IMR-90 (cell line): ENCODE measurements around the gene PALM. TPM values are rescaled to one million over a fixed set of nuclear protein-coding genes. Genes with fewer than 3 reads are reported as not detected.

Experiments
- ATAC-seq: fragments of 200-7000 bp; cut with Tn5 transposase; 2 replicates; pipeline ENCODE4 v1.9.1; 2020; ENCODE audit warnings: low read depth, mild to moderate bottlenecking, moderate library complexity
- BruUV-seq: library from RNA; stranded (reverse); fragments of 400-500 nt; replicated peaks from 2 replicates; lab custom pipeline; 2021; lab: Mats Ljungman, UMichigan
- CTCF ChIA-PET: fragments of 300-600 bp; formaldehyde crosslinking; extraction: SDS; loops from one replicate; lab custom pipeline; 2021; ENCODE audit warnings: antibody characterized with exemption; lab: Yijun Ruan, JAX
- POLR2A ChIA-PET: fragments of 300-600 bp; sonication (Branson Sonifier 250); formaldehyde crosslinking; loops from one replicate; lab custom pipeline; 2022; ENCODE audit warnings: antibody characterized with exemption; ENCODE audit not compliant: unreplicated experiment; lab: Charles Lee
- DNase-seq: peaks from one replicate; pipeline ENCODE4 v3.0.0; 2013
- H2AFZ ChIP-seq: replicated peaks from 2 replicates; pipeline ENCODE3; 2013; ENCODE audit warnings: low read length, mild to moderate bottlenecking; ENCODE audit not compliant: poor library complexity
- H2AK5ac ChIP-seq: 2 replicates; pipeline ENCODE4 v1.6.1; 2013; ENCODE audit warnings: low read depth, low read length, inconsistent platforms
- H2AK9ac ChIP-seq: replicated peaks from 2 replicates; pipeline ENCODE3; 2013; ENCODE audit warnings: mild to moderate bottlenecking, low read depth, low read length, moderate library complexity; ENCODE audit not compliant: poor library complexity
- H2BK120ac ChIP-seq: 2 replicates; pipeline ENCODE4 v1.6.1; 2013; ENCODE audit warnings: low read depth, low read length, inconsistent platforms
- H2BK15ac ChIP-seq: 3 replicates; pipeline ENCODE4 v1.6.1; 2013; ENCODE audit warnings: low read depth, low read length, inconsistent platforms
- H2BK20ac ChIP-seq: 2 replicates; pipeline ENCODE4 v1.6.1; 2013; ENCODE audit warnings: low read depth, mild to moderate bottlenecking, inconsistent platforms, low read length, moderate library complexity
- H2BK5ac ChIP-seq: 2 replicates; pipeline ENCODE4 v1.6.1; 2013; ENCODE audit warnings: mild to moderate bottlenecking, low read depth, low read length, inconsistent platforms; ENCODE audit not compliant: poor library complexity, severe bottlenecking
- H3K14ac ChIP-seq: replicated peaks from 2 replicates; pipeline ENCODE4 v1.6.1; 2013; ENCODE audit warnings: low read depth, low read length, inconsistent platforms
- H3K18ac ChIP-seq: 2 replicates; pipeline ENCODE4 v1.6.1; 2013; ENCODE audit warnings: low read depth, low read length, control low read depth
- H3K23ac ChIP-seq: 2 replicates; pipeline ENCODE4 v1.6.1; 2013; ENCODE audit warnings: low read depth, low read length, inconsistent platforms
- H3K27ac ChIP-seq: 2 replicates; pipeline ENCODE4 v1.5.1; 2013; ENCODE audit warnings: mild to moderate bottlenecking, control low read depth, low read length; ENCODE audit not compliant: insufficient read depth
- H3K27me3 ChIP-seq: 2 replicates; pipeline ENCODE4 v1.6.1; 2013; ENCODE audit warnings: low read length; ENCODE audit not compliant: control insufficient read depth, insufficient read depth
- H3K36me3 ChIP-seq: 2 replicates; pipeline ENCODE4 v1.6.1; 2013; ENCODE audit warnings: low read length, mixed read lengths; ENCODE audit not compliant: control insufficient read depth, insufficient read depth
- H3K4ac ChIP-seq: 2 replicates; pipeline ENCODE4 v1.6.1; 2013; ENCODE audit warnings: low read depth, low read length, inconsistent platforms
- H3K4me1 ChIP-seq: 2 replicates; pipeline ENCODE4 v1.6.1; 2013; ENCODE audit warnings: low read length, mixed read lengths; ENCODE audit not compliant: control insufficient read depth, insufficient read depth
- H3K4me2 ChIP-seq: 2 replicates; pipeline ENCODE4 v1.6.1; 2013; ENCODE audit warnings: low read depth, mild to moderate bottlenecking, control low read depth, low read length, moderate library complexity
- H3K4me3 ChIP-seq: 2 replicates; pipeline ENCODE4 v1.5.1; 2013; ENCODE audit warnings: low read depth, mild to moderate bottlenecking, control low read depth, low read length, moderate library complexity; ENCODE audit not compliant: insufficient read depth
- H3K56ac ChIP-seq: 2 replicates; pipeline ENCODE4 v1.6.1; 2013; ENCODE audit warnings: low read length, inconsistent platforms; ENCODE audit not compliant: insufficient read depth; ENCODE audit errors: extremely low read depth
- H3K79me1 ChIP-seq, 2 experiments: 2 replicates each; pipeline ENCODE4 v1.6.1; 2013; ENCODE audit warnings: low read length in 2 of 2, inconsistent platforms in 1 of 2, low read depth in 1 of 2
- H3K9ac ChIP-seq: 2 replicates; pipeline ENCODE4 v1.6.1; 2013; ENCODE audit warnings: low read depth, low read length, control low read depth
- H3K9me1 ChIP-seq: 2 replicates; pipeline ENCODE4 v1.6.1; 2013; ENCODE audit warnings: low read length, inconsistent platforms; ENCODE audit not compliant: insufficient read depth
- H3K9me3 ChIP-seq: 2 replicates; pipeline ENCODE4 v1.6.1; 2013; ENCODE audit warnings: low read length; ENCODE audit not compliant: control insufficient read depth, insufficient read depth
- H4K20me1 ChIP-seq: 2 replicates; pipeline ENCODE4 v1.6.1; 2013; ENCODE audit warnings: low read length, inconsistent platforms; ENCODE audit not compliant: insufficient read depth
- H4K5ac ChIP-seq: 2 replicates; pipeline ENCODE4 v1.6.1; 2013; ENCODE audit warnings: mild to moderate bottlenecking, low read depth, low read length, control low read depth
- H4K8ac ChIP-seq, 2 experiments: 2 replicates each; pipeline ENCODE4 v1.6.1; 2013; ENCODE audit warnings: low read depth in 2 of 2, low read length in 2 of 2, control low read depth in 1 of 2, inconsistent platforms in 1 of 2
- H4K91ac ChIP-seq: 2 replicates; pipeline ENCODE4 v1.6.1; 2013; ENCODE audit warnings: low read depth, low read length, inconsistent platforms; ENCODE audit not compliant: insufficient read depth
- BHLHE40 ChIP-seq: fragments of 150-350 bp; IDR thresholded peaks from 2 replicates; pipeline ENCODE4 v1.6.1; 2016; ENCODE audit warnings: mild to moderate bottlenecking, low read depth, low read length
- CEBPB ChIP-seq: IDR thresholded peaks from 2 replicates; pipeline ENCODE4 v1.6.1; 2012; ENCODE audit warnings: low read depth, low read length, improper control_type of control experiment
- CHD1 ChIP-seq: IDR thresholded peaks from 2 replicates; pipeline ENCODE4 v1.6.1; 2012; ENCODE audit warnings: low read depth, low read length, improper control_type of control experiment
- CTCF ChIP-seq: conservative IDR thresholded peaks from 2 replicates; pipeline ENCODE4 v1.5.1; 2012; ENCODE audit warnings: mild to moderate bottlenecking, low read depth, low read length, improper control_type of control experiment
- FOS ChIP-seq: fragments of 150-350 bp; IDR thresholded peaks from 2 replicates; pipeline ENCODE4 v1.6.1; 2016; ENCODE audit warnings: low read depth, low read length
- MAFK ChIP-seq: IDR thresholded peaks from 2 replicates; pipeline ENCODE4 v1.6.1; 2012; ENCODE audit warnings: low read depth, low read length, improper control_type of control experiment
- MAZ ChIP-seq: IDR thresholded peaks from 2 replicates; pipeline ENCODE4 v1.6.1; 2012; ENCODE audit warnings: low read depth, mild to moderate bottlenecking, low read length, improper control_type of control experiment, moderate library complexity, borderline replicate concordance
- MXI1 ChIP-seq: IDR thresholded peaks from 2 replicates; pipeline ENCODE4 v1.6.1; 2012; ENCODE audit warnings: low read depth, mild to moderate bottlenecking, low read length, moderate library complexity, borderline replicate concordance
- NFE2L2 ChIP-seq: fragments of 150-350 bp; IDR thresholded peaks from 2 replicates; pipeline ENCODE4 v1.6.1; 2016; ENCODE audit warnings: low read depth, mild to moderate bottlenecking, low read length
- POLR2A ChIP-seq: IDR thresholded peaks from 2 replicates; pipeline ENCODE4 v1.6.1; 2012; ENCODE audit warnings: mild to moderate bottlenecking, low read depth, low read length
- RAD21 ChIP-seq: IDR thresholded peaks from 2 replicates; pipeline ENCODE4 v1.6.1; 2012; ENCODE audit warnings: low read length, improper control_type of control experiment
- RCOR1 ChIP-seq: IDR thresholded peaks from 2 replicates; pipeline ENCODE4 v1.6.1; 2012; ENCODE audit warnings: mild to moderate bottlenecking, low read length, improper control_type of control experiment; ENCODE audit not compliant: insufficient replicate concordance
- RFX5 ChIP-seq: IDR thresholded peaks from 2 replicates; pipeline ENCODE4 v1.8.0; 2012; ENCODE audit warnings: low read depth, mild to moderate bottlenecking, low read length, moderate library complexity
- SMC3 ChIP-seq: fragments of 150-350 bp; IDR thresholded peaks from 2 replicates; pipeline ENCODE4 v1.6.1; 2016; ENCODE audit warnings: low read depth, mild to moderate bottlenecking, antibody characterized with exemption, low read length, moderate library complexity
- USF2 ChIP-seq: fragments of 150-350 bp; IDR thresholded peaks from 2 replicates; pipeline ENCODE4 v1.6.1; 2017; ENCODE audit warnings: mild to moderate bottlenecking, antibody characterized with exemption, low read length, low read depth
- WGBS, 2 experiments: methylation state at CpG; one replicate each; pipeline versions ENCODE4 v1.1.5 to v1.1.7; 2013; ENCODE audit warnings: missing lambda C conversion rate in 2 of 2; ENCODE audit not compliant: insufficient read length in 1 of 2; ENCODE audit errors: extremely low coverage in 2 of 2; 5-methylcytosine and 5-hydroxymethylcytosine counted together
- dilution Hi-C: fragments of 300-500 bp; cut with HindIII; formaldehyde crosslinking; loops from one replicate; pipeline ENCODE4 v1.14.3; 2018; ENCODE audit warnings: low sequenced_read_pairs; ENCODE audit not compliant: unreplicated experiment
- in situ Hi-C: fragments of 300-500 bp; cut with MboI; formaldehyde crosslinking; loops from 3 replicates; pipeline ENCODE4 v1.14.3; 2019; ENCODE audit warnings: low sequenced_read_pairs, inconsistent platforms, mixed read lengths
- intact Hi-C: fragments of 100-400 bp; cut with micrococcal nuclease; formaldehyde crosslinking; loops from 2 replicates; pipeline ENCODE4 v1.10.0; 2022
- polyA plus RNA-seq, 3 experiments: library from polyadenylated mRNA; depleted of rRNA; stranded (reverse); fragments of >200 nt; gene quantifications; 2 replicates each; pipeline ENCODE4 v1.2.3, GENCODE V29; 2012; ENCODE audit warnings: low replicate concordance in 1 of 3
- total RNA-seq: library from RNA; depleted of rRNA; stranded (reverse); fragments of >200 nt; gene quantifications from 2 replicates; pipeline ENCODE4 v1.2.3, GENCODE V29; 2012

Gene PALM
- total and polyA plus RNA-seq, 2 of the 4 experiments (the other 2 are of a cell fraction) = 2.2 to 7.4 TPM

GRCh38 chr19:677201-677600 is 31.5 kb upstream of the PALM start:
- peak; percentile 79 for DNase-seq
- no peaks in the 10 kb centered on the region; the same call in 1 of the 2 replicates for H3K36me3 ChIP-seq
- BruUV-seq = no TSS peak
- WGBS, 2 experiments = 0% methylated on average over 1 of the region's 15 CpGs; no CpG with 5 or more reads in 1 of the 2 experiments
- peak overlapping the region; percentile 68 for H3K4me2 ChIP-seq
- no peak overlapping the region for H4K5ac ChIP-seq
- no peak overlapping the region for H3K18ac ChIP-seq
- H3K9ac ChIP-seq = peak overlapping the region; percentile 90; the same call in 1 of the 2 replicates
- no peak overlapping the region for H2BK20ac ChIP-seq
- H3K14ac ChIP-seq = peak overlapping the region; percentile 78; the same call in 1 of the 2 replicates
- H2AFZ ChIP-seq = peak overlapping the region; percentile 69
- H2BK15ac ChIP-seq = no peak overlapping the region
- CTCF ChIA-PET = no interaction called here
- peaks cover 12% of the 10 kb centered on the region for H3K9me1 ChIP-seq
- no peaks in the 10 kb centered on the region for H3K9me3 ChIP-seq
- peak overlapping the region; percentile 89 for H2BK5ac ChIP-seq
- in situ Hi-C loops (no loop called here), dilution Hi-C loops (no loop called here), intact Hi-C loops (no loop called here)
- peaks cover 13 to 43% of the 10 kb centered on the region in 2 experiments; a peak in 3 of 4 replicates for H3K79me1 ChIP-seq
- H3K27ac ChIP-seq = peak overlapping the region; percentile 63
- H3K4me3 ChIP-seq = peak overlapping the region; percentile 81; the same call in 1 of the 2 replicates
- H2BK120ac ChIP-seq = peak overlapping the region; percentile 57; the same call in 1 of the 2 replicates
- H3K4ac ChIP-seq = peak overlapping the region; percentile 90
- H3K27me3 ChIP-seq = no peaks in the 10 kb centered on the region
- no peak overlapping the region for H3K23ac ChIP-seq
- POLR2A ChIA-PET = interaction anchor here (0.7 kb wide), 2 partner anchors 76 to 280 kb away, joined by 3 read pairs; no protein-coding TSS in a partner anchor
- peak overlapping the region; percentile 99 for H2AK9ac ChIP-seq
- H4K20me1 ChIP-seq = peaks cover 18% of the 10 kb centered on the region
- H4K91ac ChIP-seq = peak overlapping the region; percentile 47; the same call in 1 of the 2 replicates
- H4K8ac ChIP-seq = peak overlapping the region; percentile 84 to 98; a peak in 2 of 4 replicates
- peak overlapping the region; percentile 94; the same call in 1 of the 2 replicates for H2AK5ac ChIP-seq
- peaks cover 19% of the 10 kb centered on the region for H3K4me1 ChIP-seq
- peak; percentile 3 for ATAC-seq
- H3K56ac ChIP-seq = no peak overlapping the region
- TF ChIP-seq NFE2L2 (no peak), MXI1 (peak; percentile 42; the same call in 1 of the 2 replicates), CEBPB (0 out of 2 replicates have a peak, but pooled peaks have one; percentile 15), CHD1 (no peak), MAFK (no peak), RAD21 (no peak), RFX5 (no peak), FOS (peak; percentile 89), MAZ (peak; percentile 98), BHLHE40 (peak; percentile 69), USF2 (peak; percentile 35; the same call in 1 of the 2 replicates), POLR2A (no peak), CTCF (no peak), SMC3 (no peak), RCOR1 (peak; percentile 15)
